NCI-H1436 treated with DMSO at 0.1 percent for 48 hours (cell line): ENCODE data around the gene DDX10.
"Not testable (repeated sequence)": the region's sequence is repeated elsewhere in the genome, so short reads cannot be mapped to it uniquely, and the experiment has no call there.

Source experiments
- DNase-seq: peaks from one replicate; lab custom pipeline; 2025; lab: John Stamatoyannopoulos, UW

DDX10 gene

DNA sequence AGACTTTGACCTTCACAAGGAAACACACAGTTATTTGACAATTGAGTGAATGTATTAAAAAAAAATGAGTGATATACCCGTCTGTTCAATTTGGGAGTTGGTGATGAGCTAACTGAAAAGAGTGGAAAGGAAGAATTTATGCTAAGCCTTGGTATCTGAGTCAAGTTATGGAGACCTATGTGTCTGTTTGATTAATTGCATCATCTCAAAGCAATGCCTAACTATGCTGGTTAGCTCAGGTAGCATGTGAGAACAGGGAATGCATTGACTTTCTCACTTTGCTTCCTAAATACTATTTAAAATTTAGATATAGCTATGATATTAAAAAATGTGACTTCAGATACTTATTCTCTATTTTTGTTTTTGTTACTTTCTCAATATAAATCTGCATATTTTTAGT is 110.5 kb downstream of the DDX10 start:
- DNase-seq: no peak

DNA sequence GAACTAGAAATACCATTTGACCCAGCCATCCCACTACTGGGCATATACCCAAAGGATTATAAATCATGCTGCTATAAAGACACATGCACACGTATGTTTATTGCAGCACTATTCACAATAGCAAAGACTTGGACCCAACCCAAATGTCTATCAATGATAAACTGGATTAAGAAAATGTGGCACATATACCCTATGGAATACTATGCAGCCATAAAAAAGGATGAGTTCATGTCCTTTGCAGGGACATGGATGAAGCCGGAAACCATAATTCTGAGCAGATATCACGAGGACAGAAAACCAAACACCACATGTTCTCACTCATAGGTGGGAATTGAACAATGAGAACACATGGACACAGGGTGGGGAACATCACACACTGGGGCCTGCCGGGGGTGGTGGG is 114.3 kb downstream of the DDX10 start:
- not testable (repeated sequence) for DNase-seq

DNA sequence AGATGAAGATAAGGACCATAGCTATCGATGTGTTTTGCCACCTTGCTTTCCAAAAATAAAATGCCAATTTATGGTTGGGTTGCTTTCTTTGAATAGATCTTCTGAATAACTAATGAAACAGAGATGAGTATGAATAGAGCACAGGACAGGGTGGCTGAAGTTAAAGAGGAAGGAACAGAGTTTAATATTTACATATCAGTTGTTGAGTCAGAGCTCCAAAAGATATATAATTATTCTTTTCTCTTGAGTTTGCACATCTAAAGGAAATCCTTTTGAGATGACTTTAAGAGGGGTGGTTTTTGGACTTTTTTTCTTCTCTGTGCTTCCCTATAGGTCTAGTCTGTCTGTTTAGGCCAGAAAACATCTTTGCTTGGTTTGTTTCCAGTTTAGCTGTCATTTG is 115.2 kb downstream of the DDX10 start:
- DNase-seq: no peak

DNA sequence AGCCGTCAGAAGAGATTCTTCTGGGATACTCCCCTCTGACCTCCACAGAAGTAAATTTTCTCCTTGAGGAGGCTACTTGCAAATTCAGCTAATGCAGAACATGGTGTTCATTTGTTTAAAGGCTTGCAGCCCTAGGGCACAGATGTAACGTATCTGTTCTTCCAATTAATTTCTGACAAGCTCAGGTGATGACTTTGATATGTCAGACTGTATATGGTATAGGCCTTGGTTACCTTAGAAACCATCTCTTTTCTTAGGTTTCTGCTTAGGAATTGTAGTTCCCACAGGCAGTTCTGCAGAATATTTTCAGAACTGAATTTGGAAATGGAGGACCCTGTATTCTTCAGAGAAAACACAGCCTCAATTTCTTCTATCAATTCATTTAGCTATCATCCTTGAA is 117.1 kb downstream of the DDX10 start:
- DNase-seq: no peak

DNA sequence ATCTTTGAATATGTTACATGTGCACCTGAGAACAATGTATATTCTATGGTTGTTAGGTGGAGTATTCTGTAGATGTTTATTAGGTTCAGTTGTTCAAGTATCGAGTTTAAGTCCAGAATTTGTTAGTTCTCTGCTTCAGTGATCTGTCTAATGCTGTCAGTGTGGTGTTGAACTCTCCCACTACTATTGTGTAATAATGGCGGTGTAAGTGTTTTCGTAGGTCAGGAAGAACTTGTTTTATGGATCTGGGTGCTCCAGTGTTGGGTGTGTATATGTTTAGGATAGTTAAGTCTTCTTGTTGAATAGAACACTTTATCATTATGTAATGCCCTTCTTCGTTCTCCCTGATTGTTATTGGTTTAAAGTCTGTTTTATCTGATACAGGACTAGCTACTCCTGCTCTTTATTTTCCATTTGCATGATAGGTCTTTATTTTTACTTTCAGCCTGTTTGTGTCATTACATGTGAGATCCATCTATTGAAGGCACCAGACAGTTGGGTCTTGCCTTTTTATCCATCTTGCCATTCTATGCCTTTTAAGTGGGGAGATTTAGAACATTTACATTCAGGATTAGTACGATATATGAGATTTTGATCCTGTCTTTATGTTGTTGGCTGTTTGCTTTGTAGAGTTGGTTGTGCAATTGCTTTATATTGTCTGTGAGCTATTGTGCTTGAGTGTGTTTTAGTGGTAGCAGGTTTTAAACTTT is 121.6 kb downstream of the DDX10 start:
- no peak for DNase-seq

DNA sequence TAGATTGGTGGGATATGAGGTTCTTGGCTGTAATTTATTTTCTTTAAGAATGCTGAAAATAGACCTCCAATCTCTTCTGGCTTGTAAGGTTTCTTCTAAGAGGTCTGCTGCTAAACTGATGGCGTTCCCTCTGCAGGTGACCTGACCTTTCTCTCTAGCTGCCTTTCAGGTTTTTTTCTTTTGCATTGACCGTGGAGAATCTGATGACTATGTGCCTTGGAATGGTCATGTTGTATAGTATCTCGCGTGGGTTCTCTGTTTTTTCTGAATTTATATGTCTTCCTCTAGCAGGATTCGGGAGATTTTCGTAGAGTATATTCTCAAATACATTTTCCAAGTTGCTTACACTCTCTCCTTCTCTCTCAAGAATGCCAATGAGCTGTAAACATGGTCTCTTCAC is 122.2 kb downstream of the DDX10 start:
- no peak for DNase-seq

DNA sequence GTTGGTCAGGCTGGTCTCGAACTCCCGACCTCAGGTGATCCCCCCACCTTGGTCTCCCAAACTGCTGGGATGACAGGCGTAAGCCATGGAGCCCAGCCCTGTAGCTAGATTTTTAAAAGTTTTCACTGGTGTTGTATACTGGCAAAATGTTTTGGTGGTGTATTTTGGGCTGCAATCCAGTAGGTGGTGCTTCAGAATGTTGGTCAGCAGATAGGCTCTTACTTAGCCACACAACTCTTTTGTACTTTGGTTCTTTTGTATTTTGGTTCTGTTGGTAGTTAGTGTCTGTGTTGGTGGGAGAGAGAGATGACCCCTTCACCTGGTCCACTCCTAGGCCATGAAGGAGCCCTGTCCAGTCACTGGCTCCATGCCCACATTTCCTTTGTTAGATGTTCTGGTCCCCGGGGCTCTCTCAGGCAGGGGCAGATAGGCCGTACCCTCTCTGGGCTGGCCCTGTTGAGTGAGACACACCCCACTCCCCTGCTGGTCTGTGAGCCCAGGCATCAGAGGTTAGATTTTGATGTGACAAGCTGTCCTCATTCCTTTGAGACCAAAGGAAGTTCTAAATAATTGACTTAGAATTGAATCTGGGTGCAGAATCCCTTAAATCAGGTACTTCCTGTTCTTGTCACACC is 123.8 kb downstream of the DDX10 start:
- no peak for DNase-seq

DNA sequence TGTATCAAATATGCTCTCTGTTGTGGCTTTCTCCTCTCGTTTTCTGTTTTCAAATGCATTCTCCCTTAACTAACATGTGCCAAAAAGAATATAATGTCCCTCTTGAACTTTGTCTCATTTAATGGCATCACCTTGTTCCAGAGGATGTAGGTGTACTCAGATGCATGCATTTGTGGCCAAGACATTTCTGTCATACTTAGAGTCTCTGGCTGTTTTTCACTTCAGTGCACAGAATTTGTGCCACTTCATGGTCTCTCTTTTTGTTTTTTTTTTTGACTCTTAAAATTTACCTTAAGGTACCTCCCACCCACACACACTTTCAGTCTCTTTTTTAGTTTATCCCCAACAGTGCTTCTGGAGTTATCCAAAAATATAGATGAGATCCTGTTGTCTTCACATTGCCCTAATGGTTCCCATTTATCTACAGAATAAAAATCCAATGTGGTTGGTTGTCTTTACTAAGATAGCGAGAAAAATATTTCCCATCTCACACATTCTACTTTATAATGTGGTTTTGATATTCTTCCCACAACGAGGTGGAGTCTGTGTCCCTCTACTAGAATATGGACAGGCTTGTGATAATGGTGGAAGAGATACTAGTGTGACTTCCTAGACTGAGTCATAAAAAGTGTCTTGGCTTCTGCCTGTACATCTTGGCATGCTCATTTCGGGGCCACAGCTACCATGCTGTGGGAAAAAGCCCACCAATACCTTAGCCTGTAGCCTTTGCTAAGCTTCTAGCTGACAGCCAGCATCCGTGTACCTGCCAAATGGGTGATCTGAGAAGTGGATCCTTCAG is 125.8 kb downstream of the DDX10 start:
- no peak for DNase-seq

DNA sequence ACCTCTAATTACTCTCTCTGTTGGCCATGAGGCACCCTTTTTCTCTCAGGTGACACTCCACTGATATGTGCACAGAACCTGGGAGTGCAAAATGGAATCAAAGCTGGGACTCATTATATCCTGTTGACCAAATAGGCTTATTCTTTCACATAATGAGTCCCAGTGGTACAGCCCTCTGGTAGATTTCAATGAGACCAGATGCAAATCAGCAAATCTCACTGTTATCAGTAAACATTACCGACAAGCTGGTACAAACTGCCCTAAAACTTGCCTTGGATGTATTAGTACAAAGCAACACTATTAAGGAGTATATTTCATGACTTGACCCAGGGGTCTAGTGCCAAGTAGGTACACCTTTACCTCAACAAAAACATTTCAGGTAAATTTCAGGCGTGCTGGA is 128.3 kb downstream of the DDX10 start:
- no peak for DNase-seq

DNA sequence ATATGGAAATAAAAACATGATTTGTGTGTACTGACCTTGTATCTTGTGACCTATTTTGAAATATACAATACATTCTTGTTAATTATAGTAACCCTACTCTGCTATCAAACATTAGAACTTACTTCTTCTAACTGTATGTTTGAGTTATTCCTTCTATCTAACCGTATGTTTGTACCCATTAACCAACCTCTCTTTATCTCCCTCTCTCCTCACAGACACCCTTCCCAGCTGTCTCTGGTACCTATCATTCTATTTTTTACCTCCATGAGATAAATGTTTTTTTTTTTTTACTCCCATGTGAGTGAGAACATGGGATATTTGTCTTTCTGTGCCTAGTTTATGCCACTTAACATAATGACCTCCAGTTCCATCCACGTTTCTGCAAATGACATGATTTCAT is 128.7 kb downstream of the DDX10 start:
- no peak for DNase-seq

DNA sequence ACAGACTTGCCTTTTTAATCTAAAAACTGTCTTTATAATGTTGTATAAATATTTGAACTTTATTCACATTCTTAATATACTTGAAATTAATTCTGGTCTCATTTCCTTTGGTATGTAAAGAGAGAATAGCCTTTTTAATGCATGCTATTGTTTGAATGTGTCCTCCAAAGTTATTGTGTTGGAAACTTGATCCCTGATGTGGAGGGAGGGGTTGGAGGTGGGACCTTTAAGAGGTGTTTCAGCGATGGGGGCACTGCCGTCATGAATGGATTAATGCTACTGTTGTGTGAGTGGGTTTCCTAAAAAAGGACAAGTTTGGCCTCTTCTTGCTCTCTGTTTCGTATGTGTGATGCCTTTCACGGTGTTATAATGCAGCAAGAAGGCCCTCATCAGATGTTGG is 131.7 kb downstream of the DDX10 start:
- DNase-seq: no peak

DNA sequence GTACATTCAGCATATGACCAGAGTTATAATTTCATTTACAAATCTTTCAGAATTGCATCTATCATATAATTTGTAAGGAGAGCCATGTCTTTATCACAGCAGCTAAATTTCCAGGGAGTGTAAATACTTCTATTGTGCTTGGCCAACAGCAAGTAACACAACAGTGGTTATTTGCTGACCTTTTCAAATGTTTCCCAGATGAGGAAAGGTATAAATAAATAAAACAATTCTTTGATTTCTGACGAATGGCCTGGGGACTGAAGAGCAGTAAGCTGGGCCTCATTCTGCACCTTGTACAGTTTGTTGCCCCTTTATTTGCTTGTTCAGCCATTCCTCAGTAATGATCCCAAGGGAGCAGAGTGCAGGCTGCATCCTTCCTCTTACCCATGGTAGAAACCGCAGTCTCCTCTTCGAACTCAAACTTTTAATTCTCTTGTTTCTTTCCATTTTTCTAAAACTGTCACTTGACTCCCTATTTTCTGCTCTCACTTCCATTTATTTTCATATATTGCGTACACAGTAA is 132.8 kb downstream of the DDX10 start:
- no peak for DNase-seq

DNA sequence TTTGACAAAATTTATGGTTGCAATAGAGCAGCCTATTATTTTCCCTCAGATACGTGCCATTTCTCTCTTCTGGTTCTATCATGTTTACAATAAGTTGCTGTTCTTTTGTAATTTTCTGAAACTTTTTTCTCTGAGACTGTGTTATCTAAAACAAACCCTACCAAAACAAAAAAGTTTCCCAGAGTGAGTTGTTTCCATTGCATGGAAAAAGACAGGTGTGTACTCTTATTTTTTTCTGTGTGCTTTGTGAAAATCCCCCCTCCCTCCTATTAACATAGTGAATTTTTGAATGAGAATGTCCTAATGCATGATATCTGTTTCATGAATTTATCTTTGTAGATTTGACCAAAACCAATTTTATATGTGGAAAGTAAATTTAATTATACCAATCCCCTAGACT is 137.6 kb downstream of the DDX10 start:
- DNase-seq: no peak

DNA sequence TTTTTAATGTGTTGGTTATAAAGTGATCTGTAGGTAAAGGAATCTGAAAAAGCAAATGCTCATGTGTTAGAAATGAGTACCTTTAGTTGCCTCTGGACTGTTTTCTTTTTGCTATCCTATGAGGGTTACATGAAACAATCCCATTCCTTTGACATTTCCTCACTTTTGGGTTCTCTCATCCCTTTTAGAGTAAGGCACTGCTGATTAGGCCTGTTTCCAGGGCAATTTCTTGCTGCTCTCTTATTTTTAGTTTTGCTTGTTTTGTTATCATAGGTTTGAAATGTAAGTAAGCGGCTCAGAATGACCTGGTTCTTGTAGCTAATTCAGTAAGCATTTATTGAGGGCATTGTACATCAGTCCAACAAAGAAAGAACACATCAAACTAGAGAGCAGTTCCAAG is 138.9 kb downstream of the DDX10 start:
- no peak for DNase-seq

DNA sequence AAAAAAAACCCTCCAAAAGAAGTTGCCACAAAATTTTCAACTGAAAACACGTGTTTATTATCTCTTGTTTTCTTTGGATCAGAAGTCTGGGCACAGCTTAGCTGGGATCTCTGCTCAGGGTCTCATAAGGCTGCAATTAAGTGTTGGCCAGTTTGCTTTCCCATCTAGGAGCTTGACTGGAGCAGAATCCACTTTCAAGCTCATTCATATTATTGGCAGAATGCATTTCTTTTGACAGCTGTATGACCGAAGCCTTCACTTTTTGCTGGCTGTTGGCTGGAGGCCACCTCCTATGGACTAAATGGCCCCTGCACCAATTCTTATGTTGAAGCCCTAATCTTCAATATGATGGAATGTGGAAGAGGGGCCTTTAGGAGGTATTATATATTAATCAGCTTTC is 139.6 kb downstream of the DDX10 start:
- no peak for DNase-seq

DNA sequence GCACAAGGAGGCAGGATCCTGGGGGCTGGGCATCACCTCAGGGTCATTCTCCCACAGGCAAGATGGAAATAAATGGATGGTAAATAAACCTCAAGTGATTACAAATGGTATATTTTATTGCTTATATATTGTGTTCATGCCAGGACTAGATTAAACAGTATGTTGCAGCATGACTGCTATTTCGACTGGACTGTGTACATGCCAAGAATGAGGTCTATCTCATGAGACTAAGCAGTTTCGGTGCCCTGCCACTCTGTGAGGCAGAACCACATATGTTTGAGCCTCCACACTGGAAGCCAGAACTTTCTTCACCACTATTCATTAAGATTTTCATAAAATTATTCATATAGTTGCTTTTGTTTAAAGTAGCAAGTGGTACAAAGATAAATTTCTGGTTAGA is 140.2 kb downstream of the DDX10 start:
- no peak for DNase-seq

DNA sequence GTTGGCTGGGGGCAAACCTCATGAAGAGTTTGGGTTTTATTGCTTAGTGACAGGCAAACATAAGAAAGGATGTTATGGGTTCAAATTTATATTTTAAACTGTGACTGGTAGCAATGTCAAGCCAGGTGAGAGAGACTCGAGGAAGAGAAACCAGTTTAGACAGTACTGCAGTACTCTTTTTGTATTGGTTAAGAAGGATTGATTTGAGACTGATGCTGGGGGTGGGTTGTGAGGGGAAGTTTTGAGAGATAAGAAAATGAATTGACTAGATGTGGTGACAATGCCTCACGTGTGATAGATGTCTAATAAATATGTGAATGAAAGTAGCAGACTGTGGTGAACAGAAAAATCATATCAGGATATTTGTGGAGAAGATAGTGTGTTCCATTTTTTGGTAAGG is 142.4 kb downstream of the DDX10 start:
- no peak for DNase-seq

DNA sequence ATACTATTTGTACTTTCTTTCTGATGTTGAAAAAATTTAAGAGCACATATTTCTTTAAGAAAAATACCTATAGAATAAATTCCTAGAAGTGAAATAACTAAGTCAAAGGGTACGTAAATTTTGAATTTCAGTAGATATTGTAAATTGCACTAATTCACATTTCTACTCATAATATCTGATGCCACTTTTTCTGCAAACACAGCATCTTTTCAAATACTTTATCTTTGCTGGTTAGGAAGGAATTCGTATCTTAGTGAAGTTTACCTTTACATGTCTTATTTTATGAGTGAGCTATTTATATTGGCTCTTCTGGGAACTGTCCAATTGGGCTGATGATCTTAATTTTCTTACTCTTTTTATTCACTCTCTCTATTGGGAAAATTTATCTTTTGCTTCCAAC is 148.2 kb downstream of the DDX10 start:
- no peak for DNase-seq

DNA sequence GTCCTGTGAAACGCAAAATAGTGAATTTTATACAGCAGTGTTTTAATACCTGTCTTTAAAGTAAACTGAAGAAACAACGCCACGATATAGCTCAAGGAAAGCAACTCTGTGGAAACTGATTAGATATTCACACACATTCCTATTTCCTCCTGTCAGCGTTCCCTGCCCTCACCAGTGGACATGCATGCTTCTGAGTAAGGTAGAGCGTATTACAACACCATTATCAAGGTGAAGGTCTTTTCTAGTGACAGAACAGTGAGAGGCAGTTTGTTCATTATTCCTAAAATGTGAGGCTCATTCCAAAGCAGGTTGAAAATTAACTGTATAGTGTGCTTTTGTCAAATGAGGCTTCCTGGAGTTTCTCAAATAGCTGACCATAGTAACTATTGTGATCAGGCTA is 153.1 kb downstream of the DDX10 start:
- DNase-seq: no peak

DNA sequence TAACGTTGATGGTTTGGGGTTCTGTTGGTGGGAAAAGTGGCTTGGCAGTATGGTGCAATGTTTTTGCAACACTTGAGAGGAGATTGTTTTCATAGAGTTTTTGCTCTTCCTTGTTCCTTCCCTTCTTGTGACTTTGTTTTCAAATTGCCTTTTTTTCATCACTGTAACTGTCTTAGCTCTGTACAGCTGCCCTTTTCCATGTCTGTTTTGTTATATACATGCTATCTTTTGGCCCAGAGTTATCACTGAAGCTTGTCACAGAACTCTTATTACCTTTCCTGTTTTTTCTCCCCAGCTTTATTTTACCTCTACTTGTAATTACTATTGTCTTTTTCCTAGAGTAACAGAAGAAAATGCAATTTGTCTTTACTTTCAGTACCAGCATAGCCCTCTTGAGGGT is 154.1 kb downstream of the DDX10 start:
- DNase-seq: no peak

DNA sequence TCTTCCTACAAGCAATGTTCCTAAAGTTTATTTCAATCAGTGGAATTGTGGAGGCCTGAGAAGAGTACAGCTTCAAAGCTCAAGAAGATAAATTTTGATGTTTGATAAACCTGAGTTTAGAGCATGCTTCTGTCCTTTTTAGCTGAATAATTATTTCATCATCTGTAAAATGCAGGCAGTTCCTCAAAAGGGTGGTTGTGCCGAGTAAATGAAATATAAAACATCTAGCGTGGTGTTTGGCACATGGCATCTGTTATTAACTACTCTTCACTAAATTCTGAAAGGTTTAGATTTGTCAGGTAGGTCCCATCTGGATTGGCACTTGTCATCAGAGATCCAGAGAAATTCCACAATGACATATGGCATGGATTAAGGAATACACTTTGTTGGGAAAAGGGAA is 155.1 kb downstream of the DDX10 start:
- DNase-seq: no peak

DNA sequence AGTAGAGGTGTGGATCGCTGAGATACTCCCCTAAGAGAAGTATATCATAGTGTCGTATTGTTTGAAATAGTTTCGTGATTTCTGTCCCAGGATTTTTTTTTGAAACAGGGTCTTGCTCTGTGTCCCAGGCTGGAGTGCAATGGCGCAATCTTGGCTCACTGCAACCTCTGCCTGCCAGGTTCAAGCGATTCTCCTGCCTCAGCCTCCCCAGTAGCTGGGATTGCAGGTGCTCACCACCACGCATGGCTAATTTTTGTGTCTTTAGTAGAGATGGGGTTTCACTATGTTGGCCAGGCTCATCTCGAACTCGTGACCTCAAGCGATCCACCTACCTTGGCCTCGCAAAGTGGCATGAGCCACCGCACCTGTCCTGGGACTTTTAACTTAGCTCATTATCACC is 159.1 kb downstream of the DDX10 start:
- DNase-seq: not testable (repeated sequence)

DNA sequence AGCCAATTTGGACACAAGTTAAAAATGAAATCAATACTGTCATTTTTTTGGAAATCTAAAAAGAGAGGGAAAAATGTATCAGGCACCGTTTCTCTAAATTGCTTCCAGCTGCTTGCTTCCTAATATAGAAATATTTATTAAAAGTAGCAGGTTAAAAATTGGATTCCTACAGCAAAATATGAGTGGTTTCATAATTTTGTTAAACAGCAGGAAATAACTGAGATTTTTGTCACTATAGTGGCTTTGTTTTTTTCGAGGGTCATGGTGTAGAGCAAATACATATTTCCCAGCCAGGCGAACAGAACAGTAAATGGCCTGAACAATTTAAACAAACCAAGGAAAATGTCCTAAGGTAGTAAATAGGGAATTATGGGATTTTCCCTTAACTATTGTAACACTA is 159.7 kb downstream of the DDX10 start:
- no peak for DNase-seq
